Measurements from ENCODE around the gene TMCO4.
A peak's percentile ranks its signal among the peaks of the same experiment; 100 is the strongest.
"Not testable (repeated sequence)": the region's sequence is repeated elsewhere in the genome, so short reads cannot be mapped to it uniquely, and the experiment has no call there.

The TMCO4 gene

GRCh38 chr1:19812875-19813642 is 13.3 kb upstream of the TMCO4 start:
- DNase-seq = no peak

GRCh38 chr1:19811206-19811851 is 11.6 kb upstream of the TMCO4 start:
- DNase-seq = peak; percentile 69

- no peak for DNase-seq
Measured at GRCh38 chr1:19809044-19809750, 9.5 kb upstream of the TMCO4 start.

- DNase-seq = no peak
Measured at GRCh38 chr1:19808351-19808750, 8.6 kb upstream of the TMCO4 start.

GRCh38 chr1:19804831-19805251 is 5.1 kb upstream of the TMCO4 start:
- no peak for DNase-seq

- no peak for DNase-seq
Measured at GRCh38 chr1:19802269-19802668, 2.6 kb upstream of the TMCO4 start.

GRCh38 chr1:19800076-19800804 is 524 bp upstream of the TMCO4 start:
- DNase-seq = peak; percentile 69

GRCh38 chr1:19798486-19799229 is 1.1 kb downstream of the TMCO4 start:
- no peak for DNase-seq

GRCh38 chr1:19797827-19798226 is 1.9 kb downstream of the TMCO4 start:
- no peak for DNase-seq

- DNase-seq = no peak
Measured at GRCh38 chr1:19794583-19794982, 5.1 kb downstream of the TMCO4 start.

GRCh38 chr1:19793360-19794046 is 6.2 kb downstream of the TMCO4 start:
- no peak for DNase-seq

- DNase-seq = no peak
Measured at GRCh38 chr1:19792237-19793002, 7.3 kb downstream of the TMCO4 start.

- DNase-seq = not testable (repeated sequence)
Measured at GRCh38 chr1:19790061-19790975, 9.4 kb downstream of the TMCO4 start.

- peak; percentile 87 for DNase-seq
Measured at GRCh38 chr1:19786988-19787423, 12.7 kb downstream of the TMCO4 start.

- DNase-seq = peak; percentile 65
Measured at GRCh38 chr1:19785660-19786059, 14.1 kb downstream of the TMCO4 start.

- DNase-seq = no peak
Measured at GRCh38 chr1:19780267-19780877, 19.3 kb downstream of the TMCO4 start.

- no peak for DNase-seq
Measured at GRCh38 chr1:19776933-19777332, 22.8 kb downstream of the TMCO4 start.

GRCh38 chr1:19776287-19776686 is 23.4 kb downstream of the TMCO4 start:
- no peak for DNase-seq

GRCh38 chr1:19775831-19776230 is 23.9 kb downstream of the TMCO4 start:
- DNase-seq = no peak
